Measurements from ENCODE around the gene SOST.

GRCh38 chr17:43710101-43710500, 48.5 kb downstream of the SOST start:
- TF ChIP-seq ZNF335 (tag by site-specific recombination; conservative IDR thresholded peaks at IDR 0.05) (no peak), ZNF660 (tag by site-specific recombination; IDR thresholded peaks at IDR 0.05) (no peak), CTCF (tag by site-specific recombination; IDR thresholded peaks at IDR 0.05) (no peak), ZNF112 (tag by site-specific recombination; IDR thresholded peaks at IDR 0.05) (no peak), ZNF146 (tag by site-specific recombination; IDR thresholded peaks at IDR 0.05) (no peak)
- TF ChIP-seq, protein P1, sequence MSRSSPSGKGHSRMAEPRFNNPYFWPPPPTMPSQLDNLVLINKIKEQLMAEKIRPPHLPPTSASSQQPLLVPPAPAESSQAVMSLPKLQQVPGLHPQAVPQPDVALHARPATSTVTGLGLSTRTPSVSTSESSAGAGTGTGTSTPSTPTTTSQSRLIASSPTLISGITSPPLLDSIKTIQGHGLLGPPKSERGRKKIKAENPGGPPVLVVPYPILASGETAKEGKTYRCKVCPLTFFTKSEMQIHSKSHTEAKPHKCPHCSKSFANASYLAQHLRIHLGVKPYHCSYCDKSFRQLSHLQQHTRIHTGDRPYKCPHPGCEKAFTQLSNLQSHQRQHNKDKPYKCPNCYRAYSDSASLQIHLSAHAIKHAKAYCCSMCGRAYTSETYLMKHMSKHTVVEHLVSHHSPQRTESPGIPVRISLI (tag by site-specific recombination; IDR thresholded peaks at IDR 0.05): no peak
